Ishikawa (cell line): ENCODE data around the gene PCDHB13.

Source experiments
- EP300 ChIP-seq: IDR thresholded peaks from 2 replicates; pipeline ENCODE4 v1.6.1; 2012; ENCODE audit warnings: borderline replicate concordance
- TF ChIP-seq, protein P1 (sequence below): IDR thresholded peaks from 2 replicates; pipeline ENCODE4 v1.6.1; 2012

- no peak for TF ChIP-seq EP300
- TF ChIP-seq, protein P1, sequence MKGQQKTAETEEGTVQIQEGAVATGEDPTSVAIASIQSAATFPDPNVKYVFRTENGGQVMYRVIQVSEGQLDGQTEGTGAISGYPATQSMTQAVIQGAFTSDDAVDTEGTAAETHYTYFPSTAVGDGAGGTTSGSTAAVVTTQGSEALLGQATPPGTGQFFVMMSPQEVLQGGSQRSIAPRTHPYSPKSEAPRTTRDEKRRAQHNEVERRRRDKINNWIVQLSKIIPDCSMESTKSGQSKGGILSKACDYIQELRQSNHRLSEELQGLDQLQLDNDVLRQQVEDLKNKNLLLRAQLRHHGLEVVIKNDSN, result 0 out of 2 replicates have a peak, but pooled peaks have one; percentile 9
Observed at GRCh38 chr5:141260458-141261237, 46.9 kb downstream of the PCDHB13 start.
